ENCODE measurements around the gene APOD.

The APOD gene

GRCh38 chr3:195522254-195523023 lies 61.3 kb downstream of the APOD start:
- no peak for DNase-seq
